ENCODE measurements around the gene F5.
"Not testable (repeated sequence)": the region's sequence is repeated elsewhere in the genome, so short reads cannot be mapped to it uniquely, and the experiment has no call there.

F5 gene

GRCh38 chr1:169534653-169535052, 51.6 kb downstream of the F5 start:
- Histone ChIP-seq H3K4me1 (ENCODE audit: control insufficient read depth, insufficient read depth, low read length) (peaks cover 12% of the 10 kb centered on the region), H3K9me3 (ENCODE audit: control insufficient read depth, insufficient read depth, low read length) (no peaks in the 10 kb centered on the region), H3K4me3 (ENCODE audit: low read depth, low read length) (no peak overlapping the region), H3K27me3 (ENCODE audit: control insufficient read depth, insufficient read depth, low read length) (no peaks in the 10 kb centered on the region), H3K36me3 (ENCODE audit: control insufficient read depth, insufficient read depth, low read length) (no peaks in the 10 kb centered on the region), H3K9ac (ENCODE audit: low read depth, low read length) (no peak overlapping the region), H3K27ac (ENCODE audit: low read depth, low read length) (no peak overlapping the region)

GRCh38 chr1:169533528-169534190, 52.6 kb downstream of the F5 start:
- not testable (repeated sequence) for H3K27me3 ChIP-seq (ENCODE audit: control insufficient read depth, insufficient read depth, low read length); H3K9me3 ChIP-seq (ENCODE audit: control insufficient read depth, insufficient read depth, low read length); H3K27ac ChIP-seq (ENCODE audit: low read depth, low read length); H3K36me3 ChIP-seq (ENCODE audit: control insufficient read depth, insufficient read depth, low read length); H3K9ac ChIP-seq (ENCODE audit: low read depth, low read length); H3K4me3 ChIP-seq (ENCODE audit: low read depth, low read length)
- H3K4me1 ChIP-seq (ENCODE audit: control insufficient read depth, insufficient read depth, low read length) = peaks cover 20% of the 10 kb centered on the region

- Histone ChIP-seq H3K36me3 (ENCODE audit: control insufficient read depth, insufficient read depth, low read length) (no peaks in the 10 kb centered on the region), H3K4me3 (ENCODE audit: low read depth, low read length) (no peak overlapping the region), H3K27ac (ENCODE audit: low read depth, low read length) (no peak overlapping the region), H3K9me3 (ENCODE audit: control insufficient read depth, insufficient read depth, low read length) (no peaks in the 10 kb centered on the region), H3K4me1 (ENCODE audit: control insufficient read depth, insufficient read depth, low read length) (peaks cover 37% of the 10 kb centered on the region), H3K9ac (ENCODE audit: low read depth, low read length) (no peak overlapping the region), H3K27me3 (ENCODE audit: control insufficient read depth, insufficient read depth, low read length) (no peaks in the 10 kb centered on the region)
Measured at GRCh38 chr1:169530448-169530847, 55.8 kb downstream of the F5 start.

GRCh38 chr1:169529068-169529642, 57.1 kb downstream of the F5 start:
- peaks cover 37% of the 10 kb centered on the region for H3K4me1 ChIP-seq (ENCODE audit: control insufficient read depth, insufficient read depth, low read length)
- peak overlapping the region; percentile 43 for H3K4me3 ChIP-seq (ENCODE audit: low read depth, low read length)
- H3K9ac ChIP-seq (ENCODE audit: low read depth, low read length) = peak overlapping the region; percentile 53
- no peaks in the 10 kb centered on the region for H3K27me3 ChIP-seq (ENCODE audit: control insufficient read depth, insufficient read depth, low read length)
- H3K36me3 ChIP-seq (ENCODE audit: control insufficient read depth, insufficient read depth, low read length) = no peaks in the 10 kb centered on the region
- H3K9me3 ChIP-seq (ENCODE audit: control insufficient read depth, insufficient read depth, low read length) = no peaks in the 10 kb centered on the region
- H3K27ac ChIP-seq (ENCODE audit: low read depth, low read length) = peak overlapping the region; percentile 75

GRCh38 chr1:169528215-169529067, 57.8 kb downstream of the F5 start:
- H3K4me3 ChIP-seq (ENCODE audit: low read depth, low read length) = peak overlapping the region; percentile 43; the same call in 1 of the 2 replicates
- H3K9me3 ChIP-seq (ENCODE audit: control insufficient read depth, insufficient read depth, low read length) = no peaks in the 10 kb centered on the region
- no peaks in the 10 kb centered on the region for H3K27me3 ChIP-seq (ENCODE audit: control insufficient read depth, insufficient read depth, low read length)
- peak overlapping the region; percentile 75 for H3K27ac ChIP-seq (ENCODE audit: low read depth, low read length)
- peak overlapping the region; percentile 36 for H3K9ac ChIP-seq (ENCODE audit: low read depth, low read length)
- no peaks in the 10 kb centered on the region for H3K36me3 ChIP-seq (ENCODE audit: control insufficient read depth, insufficient read depth, low read length)
- H3K4me1 ChIP-seq (ENCODE audit: control insufficient read depth, insufficient read depth, low read length) = peaks cover 37% of the 10 kb centered on the region

GRCh38 chr1:169527451-169528214, 58.6 kb downstream of the F5 start:
- Histone ChIP-seq H3K4me1 (ENCODE audit: control insufficient read depth, insufficient read depth, low read length) (peaks cover 37% of the 10 kb centered on the region), H3K27me3 (ENCODE audit: control insufficient read depth, insufficient read depth, low read length) (no peaks in the 10 kb centered on the region), H3K9ac (ENCODE audit: low read depth, low read length) (no peak overlapping the region), H3K36me3 (ENCODE audit: control insufficient read depth, insufficient read depth, low read length) (no peaks in the 10 kb centered on the region), H3K27ac (ENCODE audit: low read depth, low read length) (no peak overlapping the region), H3K9me3 (ENCODE audit: control insufficient read depth, insufficient read depth, low read length) (no peaks in the 10 kb centered on the region), H3K4me3 (ENCODE audit: low read depth, low read length) (no peak overlapping the region)

- Histone ChIP-seq H3K9ac (ENCODE audit: low read depth, low read length) (no peak overlapping the region), H3K4me3 (ENCODE audit: low read depth, low read length) (no peak overlapping the region), H3K9me3 (ENCODE audit: control insufficient read depth, insufficient read depth, low read length) (no peaks in the 10 kb centered on the region), H3K27ac (ENCODE audit: low read depth, low read length) (no peak overlapping the region), H3K36me3 (ENCODE audit: control insufficient read depth, insufficient read depth, low read length) (no peaks in the 10 kb centered on the region), H3K27me3 (ENCODE audit: control insufficient read depth, insufficient read depth, low read length) (no peaks in the 10 kb centered on the region), H3K4me1 (ENCODE audit: control insufficient read depth, insufficient read depth, low read length) (peaks cover 37% of the 10 kb centered on the region)
Measured at GRCh38 chr1:169527001-169527400, 59.3 kb downstream of the F5 start.

GRCh38 chr1:169526120-169526832, 60.0 kb downstream of the F5 start:
- Histone ChIP-seq H3K27ac (ENCODE audit: low read depth, low read length) (no peak overlapping the region), H3K9me3 (ENCODE audit: control insufficient read depth, insufficient read depth, low read length) (no peaks in the 10 kb centered on the region), H3K4me1 (ENCODE audit: control insufficient read depth, insufficient read depth, low read length) (peaks cover 37% of the 10 kb centered on the region)

GRCh38 chr1:169525391-169525790, 60.9 kb downstream of the F5 start:
- Histone ChIP-seq H3K27ac (ENCODE audit: low read depth, low read length) (no peak overlapping the region), H3K36me3 (ENCODE audit: control insufficient read depth, insufficient read depth, low read length) (no peaks in the 10 kb centered on the region)

More at GRCh38 chr1:169526120-169526832, 60.0 kb downstream of the F5 start:
- Histone ChIP-seq H3K4me3 (ENCODE audit: low read depth, low read length) (no peak overlapping the region), H3K36me3 (ENCODE audit: control insufficient read depth, insufficient read depth, low read length) (no peaks in the 10 kb centered on the region), H3K27me3 (ENCODE audit: control insufficient read depth, insufficient read depth, low read length) (no peaks in the 10 kb centered on the region), H3K9ac (ENCODE audit: low read depth, low read length) (no peak overlapping the region)

GRCh38 chr1:169523904-169524303, 62.4 kb downstream of the F5 start:
- Histone ChIP-seq H3K27ac (ENCODE audit: low read depth, low read length) (no peak overlapping the region), H3K9ac (ENCODE audit: low read depth, low read length) (no peak overlapping the region), H3K4me3 (ENCODE audit: low read depth, low read length) (no peak overlapping the region), H3K4me1 (ENCODE audit: control insufficient read depth, insufficient read depth, low read length) (peaks cover 20% of the 10 kb centered on the region), H3K36me3 (ENCODE audit: control insufficient read depth, insufficient read depth, low read length) (no peaks in the 10 kb centered on the region), H3K27me3 (ENCODE audit: control insufficient read depth, insufficient read depth, low read length) (no peaks in the 10 kb centered on the region), H3K9me3 (ENCODE audit: control insufficient read depth, insufficient read depth, low read length) (no peaks in the 10 kb centered on the region)

More at GRCh38 chr1:169525391-169525790, 60.9 kb downstream of the F5 start:
- H3K9me3 ChIP-seq (ENCODE audit: control insufficient read depth, insufficient read depth, low read length) = no peaks in the 10 kb centered on the region
- peaks cover 33% of the 10 kb centered on the region for H3K4me1 ChIP-seq (ENCODE audit: control insufficient read depth, insufficient read depth, low read length)
- no peak overlapping the region for H3K4me3 ChIP-seq (ENCODE audit: low read depth, low read length)
- no peak overlapping the region for H3K9ac ChIP-seq (ENCODE audit: low read depth, low read length)
- H3K27me3 ChIP-seq (ENCODE audit: control insufficient read depth, insufficient read depth, low read length) = no peaks in the 10 kb centered on the region

Measured in HUES48 (cell line).